ENCODE measurements around the gene TREX2. TPM values are rescaled to one million over a fixed set of nuclear protein-coding genes. Genes with fewer than 3 reads are reported as not detected.

The TREX2 gene
- 0.42 TPM for polyA plus RNA-seq (2013)

- H3K27ac ChIP-seq (ENCODE audit: insufficient read depth in 1 of 2, low read depth in 1 of 2, low read length in 2 of 2, poor library complexity in 1 of 2, severe bottlenecking in 2 of 2) = no peak within 1 kb of the TSS
- peaks cover 0 to 5% (median 2%) of the 10 kb centered on the region in 4 experiments for H3K36me3 ChIP-seq (ENCODE audit: control insufficient read depth in 4 of 4, insufficient read depth in 4 of 4, low read length in 3 of 4)
- WGBS (ENCODE audit: insufficient coverage) = 82% methylated on average over 24 of the region's 30 CpGs
- peaks cover 0 to 14% (median 0%) of the 10 kb centered on the region in 5 experiments for H3K27me3 ChIP-seq (replicated peaks in 2 of 5; ENCODE audit: control insufficient read depth in 4 of 5, insufficient read depth in 5 of 5, low read length in 4 of 5)
- H3K4me3 ChIP-seq (ENCODE audit: control insufficient read depth in 1 of 7, extremely low read depth in 1 of 7, insufficient read depth in 4 of 7, low read depth in 2 of 7, low read length in 6 of 7) = peak within 1 kb of the TSS in 1 of 7 experiments; percentile 16
- CTCF ChIA-PET = interaction anchor here (0.8 to 1.2 kb wide), 2 partner anchors 15 to 504 kb away, joined by 3 read pairs; no protein-coding TSS in a partner anchor
- DNase-seq = peak in 2 of 3 donors; percentile 18 to 26
- peaks cover 0 to 5% (median 0%) of the 10 kb centered on the region in 4 experiments for H3K4me1 ChIP-seq (ENCODE audit: control extremely low read depth in 1 of 4, control insufficient read depth in 4 of 4, insufficient read depth in 4 of 4, low read length in 3 of 4)
- H3K9me3 ChIP-seq (ENCODE audit: control extremely low read depth in 1 of 5, control insufficient read depth in 4 of 5, insufficient read depth in 2 of 5, low read depth in 1 of 5, low read length in 4 of 5) = no peaks in the 10 kb centered on the region
- POLR2A ChIA-PET = interaction anchor here (0.7 kb wide), 1 partner anchor 29 kb away, joined by 3 read pairs; no protein-coding TSS in a partner anchor
Observed at GRCh38 chrX:153445856-153446635, at the start of gene TREX2. Gene TREX2, minus strand, starts transcription at chrX:153446056. Its CDS starts 626 bp downstream, at chrX:153445430.

GRCh38 chrX:153495362-153495751, 49.5 kb upstream of the TREX2 start:
- CTCF ChIA-PET = interaction anchor here (1.5 to 1.6 kb wide), 2 partner anchors 18 to 458 kb away, joined by 4 to 5 read pairs; no protein-coding TSS in a partner anchor
- Histone ChIP-seq H3K27ac (ENCODE audit: insufficient read depth in 1 of 2, low read depth in 1 of 2, low read length in 2 of 2, poor library complexity in 1 of 2, severe bottlenecking in 2 of 2) (no peak overlapping the region), H3K4me1 (ENCODE audit: control extremely low read depth in 1 of 4, control insufficient read depth in 4 of 4, insufficient read depth in 4 of 4, low read length in 3 of 4) (peaks cover 0 to 16% (median 8%) of the 10 kb centered on the region in 4 experiments), H3K9me3 (ENCODE audit: control extremely low read depth in 1 of 5, control insufficient read depth in 4 of 5, insufficient read depth in 2 of 5, low read depth in 1 of 5, low read length in 4 of 5) (no peaks in the 10 kb centered on the region), H3K27me3 (replicated peaks in 2 of 5; ENCODE audit: control insufficient read depth in 4 of 5, insufficient read depth in 5 of 5, low read length in 4 of 5) (peaks cover 0 to 27% (median 0%) of the 10 kb centered on the region in 5 experiments), H3K4me3 (ENCODE audit: control insufficient read depth in 1 of 7, extremely low read depth in 1 of 7, insufficient read depth in 4 of 7, low read depth in 2 of 7, low read length in 6 of 7) (no peak overlapping the region), H3K36me3 (ENCODE audit: control insufficient read depth in 4 of 4, insufficient read depth in 4 of 4, low read length in 3 of 4) (no peaks in the 10 kb centered on the region)
- 65% methylated on average over 17 of the region's 17 CpGs for WGBS (ENCODE audit: insufficient coverage)
- no peak for DNase-seq
- POLR2A ChIA-PET = no interaction called here

DNA sequence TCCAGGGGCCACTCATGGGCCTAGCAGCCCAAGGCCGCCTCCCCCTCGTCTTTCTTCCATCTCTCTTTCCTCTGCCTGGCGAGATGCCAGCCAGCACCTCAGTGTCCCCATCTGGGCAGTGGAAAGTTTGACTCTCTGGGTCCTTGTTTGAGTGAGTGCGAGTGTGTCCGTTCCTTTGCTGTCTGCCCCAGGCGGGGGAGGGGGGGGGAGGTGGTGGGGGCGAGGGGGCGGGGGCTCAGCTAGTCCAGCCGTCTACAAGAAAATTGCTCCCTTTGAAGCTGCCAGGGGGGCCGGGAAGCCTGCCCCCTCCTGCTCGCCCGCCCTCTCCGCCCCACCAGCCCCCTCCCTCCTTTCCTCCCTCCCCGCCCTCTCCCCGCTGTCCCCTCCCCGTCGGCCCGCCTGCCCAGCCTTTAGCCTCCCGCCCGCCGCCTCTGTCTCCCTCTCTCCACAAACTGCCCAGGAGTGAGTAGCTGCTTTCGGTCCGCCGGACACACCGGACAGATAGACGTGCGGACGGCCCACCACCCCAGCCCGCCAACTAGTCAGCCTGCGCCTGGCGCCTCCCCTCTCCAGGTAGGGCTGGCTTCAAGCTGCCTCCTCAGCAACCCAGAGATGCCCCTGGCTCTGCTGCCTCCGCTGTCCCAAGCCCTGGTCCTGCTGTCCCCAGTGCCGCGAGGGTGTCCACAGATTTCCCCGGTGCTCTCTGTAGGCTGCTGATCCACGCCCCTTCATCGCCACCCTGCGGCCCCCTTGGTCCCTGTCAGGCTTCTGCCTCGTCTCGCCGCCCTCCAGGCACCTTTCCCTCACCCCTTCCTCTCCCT, 48.9 kb upstream of the TREX2 start, which contains the start of gene BGN:
Gene BGN, plus strand, starts transcription at position 440 of the 821 bp plus-strand sequence. CDS start 9,652 bp downstream, outside the sequence.
- 56% methylated on average over 17 of the region's 41 CpGs for WGBS (ENCODE audit: insufficient coverage)
- peak; percentile 23 to 64 (median 61) for DNase-seq
- ChIA-PET CTCF (interaction anchor here (1.1 to 1.2 kb wide), 2 partner anchors 21 to 23 kb away, joined by 3 to 4 read pairs; no protein-coding TSS in a partner anchor), POLR2A (no interaction called here)
- no peak within 1 kb of the TSS for H3K27ac ChIP-seq (ENCODE audit: insufficient read depth in 1 of 2, low read depth in 1 of 2, low read length in 2 of 2, poor library complexity in 1 of 2, severe bottlenecking in 2 of 2)
- H3K27me3 ChIP-seq (replicated peaks in 2 of 5; ENCODE audit: control insufficient read depth in 4 of 5, insufficient read depth in 5 of 5, low read length in 4 of 5) = peaks cover 0 to 27% (median 0%) of the 10 kb centered on the region in 5 experiments
- H3K4me1 ChIP-seq (ENCODE audit: control extremely low read depth in 1 of 4, control insufficient read depth in 4 of 4, insufficient read depth in 4 of 4, low read length in 3 of 4) = peaks cover 0 to 16% (median 8%) of the 10 kb centered on the region in 4 experiments
- peak within 1 kb of the TSS in 2 of 7 experiments; percentile 33 to 54 for H3K4me3 ChIP-seq (ENCODE audit: control insufficient read depth in 1 of 7, extremely low read depth in 1 of 7, insufficient read depth in 4 of 7, low read depth in 2 of 7, low read length in 6 of 7)
- H3K36me3 ChIP-seq (ENCODE audit: control insufficient read depth in 4 of 4, insufficient read depth in 4 of 4, low read length in 3 of 4) = no peaks in the 10 kb centered on the region
- no peaks in the 10 kb centered on the region for H3K9me3 ChIP-seq (ENCODE audit: control extremely low read depth in 1 of 5, control insufficient read depth in 4 of 5, insufficient read depth in 2 of 5, low read depth in 1 of 5, low read length in 4 of 5)

- no peak for DNase-seq
- Histone ChIP-seq H3K9me3 (ENCODE audit: control extremely low read depth in 1 of 5, control insufficient read depth in 4 of 5, insufficient read depth in 2 of 5, low read depth in 1 of 5, low read length in 4 of 5) (no peaks in the 10 kb centered on the region), H3K27me3 (replicated peaks in 2 of 5; ENCODE audit: control insufficient read depth in 4 of 5, insufficient read depth in 5 of 5, low read length in 4 of 5) (peaks cover 0 to 27% (median 0%) of the 10 kb centered on the region in 5 experiments), H3K36me3 (ENCODE audit: control insufficient read depth in 4 of 4, insufficient read depth in 4 of 4, low read length in 3 of 4) (no peaks in the 10 kb centered on the region), H3K4me1 (ENCODE audit: control extremely low read depth in 1 of 4, control insufficient read depth in 4 of 4, insufficient read depth in 4 of 4, low read length in 3 of 4) (peaks cover 0 to 16% (median 8%) of the 10 kb centered on the region in 4 experiments), H3K4me3 (ENCODE audit: control insufficient read depth in 1 of 7, extremely low read depth in 1 of 7, insufficient read depth in 4 of 7, low read depth in 2 of 7, low read length in 6 of 7) (no peak overlapping the region), H3K27ac (ENCODE audit: insufficient read depth in 1 of 2, low read depth in 1 of 2, low read length in 2 of 2, poor library complexity in 1 of 2, severe bottlenecking in 2 of 2) (no peak overlapping the region)
- CTCF ChIA-PET = interaction anchor here (1.1 to 1.2 kb wide), 2 partner anchors 20 to 23 kb away, joined by 3 to 4 read pairs; no protein-coding TSS in a partner anchor
- WGBS (ENCODE audit: insufficient coverage) = 83% methylated on average over 6 of the region's 12 CpGs
- POLR2A ChIA-PET = no interaction called here
Observed at GRCh38 chrX:153494061-153494460, 48.2 kb upstream of the TREX2 start.

- ChIA-PET POLR2A (no interaction called here), CTCF (no interaction called here)
- Histone ChIP-seq H3K36me3 (ENCODE audit: control insufficient read depth in 4 of 4, insufficient read depth in 4 of 4, low read length in 3 of 4) (no peaks in the 10 kb centered on the region), H3K4me1 (ENCODE audit: control extremely low read depth in 1 of 4, control insufficient read depth in 4 of 4, insufficient read depth in 4 of 4, low read length in 3 of 4) (peaks cover 0 to 16% (median 8%) of the 10 kb centered on the region in 4 experiments), H3K9me3 (ENCODE audit: control extremely low read depth in 1 of 5, control insufficient read depth in 4 of 5, insufficient read depth in 2 of 5, low read depth in 1 of 5, low read length in 4 of 5) (no peaks in the 10 kb centered on the region), H3K27ac (ENCODE audit: insufficient read depth in 1 of 2, low read depth in 1 of 2, low read length in 2 of 2, poor library complexity in 1 of 2, severe bottlenecking in 2 of 2) (no peak overlapping the region), H3K4me3 (ENCODE audit: control insufficient read depth in 1 of 7, extremely low read depth in 1 of 7, insufficient read depth in 4 of 7, low read depth in 2 of 7, low read length in 6 of 7) (no peak overlapping the region), H3K27me3 (replicated peaks in 2 of 5; ENCODE audit: control insufficient read depth in 4 of 5, insufficient read depth in 5 of 5, low read length in 4 of 5) (peaks cover 0 to 27% (median 0%) of the 10 kb centered on the region in 5 experiments)
- no peak for DNase-seq
- WGBS (ENCODE audit: insufficient coverage) = 87% methylated on average over 9 of the region's 11 CpGs
Observed at GRCh38 chrX:153493085-153493484, 47.2 kb upstream of the TREX2 start.

DNA sequence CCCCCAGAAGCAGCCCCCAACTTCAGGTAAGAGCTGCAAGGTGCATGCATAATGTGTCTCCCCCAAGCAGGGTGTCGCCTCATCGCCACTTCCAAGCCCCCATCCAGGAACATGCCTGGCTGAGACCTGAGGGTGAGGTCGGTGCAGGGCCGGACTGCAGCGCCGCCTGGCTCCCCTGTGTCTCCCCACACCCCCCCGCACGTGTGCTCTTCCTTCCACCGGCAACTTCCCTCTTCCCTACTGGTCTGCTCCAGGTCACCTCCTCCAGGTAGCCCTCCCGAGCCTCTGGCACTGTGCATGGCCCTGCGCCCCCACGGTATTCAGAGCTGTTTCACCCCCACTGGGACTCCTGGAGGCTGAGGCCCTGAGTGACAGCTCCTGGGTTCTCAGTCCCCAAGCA, 46.7 kb upstream of the TREX2 start:
- DNase-seq = no peak
- Histone ChIP-seq H3K27me3 (replicated peaks in 2 of 5; ENCODE audit: control insufficient read depth in 4 of 5, insufficient read depth in 5 of 5, low read length in 4 of 5) (peaks cover 0 to 24% (median 0%) of the 10 kb centered on the region in 5 experiments), H3K9me3 (ENCODE audit: control extremely low read depth in 1 of 5, control insufficient read depth in 4 of 5, insufficient read depth in 2 of 5, low read depth in 1 of 5, low read length in 4 of 5) (no peaks in the 10 kb centered on the region), H3K27ac (ENCODE audit: insufficient read depth in 1 of 2, low read depth in 1 of 2, low read length in 2 of 2, poor library complexity in 1 of 2, severe bottlenecking in 2 of 2) (no peak overlapping the region), H3K4me3 (ENCODE audit: control insufficient read depth in 1 of 7, extremely low read depth in 1 of 7, insufficient read depth in 4 of 7, low read depth in 2 of 7, low read length in 6 of 7) (no peak overlapping the region), H3K36me3 (ENCODE audit: control insufficient read depth in 4 of 4, insufficient read depth in 4 of 4, low read length in 3 of 4) (no peaks in the 10 kb centered on the region), H3K4me1 (ENCODE audit: control extremely low read depth in 1 of 4, control insufficient read depth in 4 of 4, insufficient read depth in 4 of 4, low read length in 3 of 4) (peaks cover 0 to 16% (median 8%) of the 10 kb centered on the region in 4 experiments)
- ChIA-PET CTCF (interaction anchor here (1.4 kb wide), 1 partner anchor 13 kb away, joined by 6 read pairs; no protein-coding TSS in a partner anchor), POLR2A (no interaction called here)
- 89% methylated on average over 10 of the region's 12 CpGs for WGBS (ENCODE audit: insufficient coverage)

Data from common myeloid progenitor, CD34-positive (primary cell).